HG03520 (cell line): ENCODE measurements around the gene CCDC170.
"Not testable (repeated sequence)": the region's sequence is repeated elsewhere in the genome, so short reads cannot be mapped to it uniquely, and the experiment has no call there.

Source experiments
- ATAC-seq: cut with Tn5 transposase; IDR thresholded peaks from one replicate; pipeline ENCODE4 v1.9.1; 2021; ENCODE audit warnings: mild to moderate bottlenecking, moderate library complexity; ENCODE audit not compliant: unreplicated experiment

The CCDC170 gene, protein sequence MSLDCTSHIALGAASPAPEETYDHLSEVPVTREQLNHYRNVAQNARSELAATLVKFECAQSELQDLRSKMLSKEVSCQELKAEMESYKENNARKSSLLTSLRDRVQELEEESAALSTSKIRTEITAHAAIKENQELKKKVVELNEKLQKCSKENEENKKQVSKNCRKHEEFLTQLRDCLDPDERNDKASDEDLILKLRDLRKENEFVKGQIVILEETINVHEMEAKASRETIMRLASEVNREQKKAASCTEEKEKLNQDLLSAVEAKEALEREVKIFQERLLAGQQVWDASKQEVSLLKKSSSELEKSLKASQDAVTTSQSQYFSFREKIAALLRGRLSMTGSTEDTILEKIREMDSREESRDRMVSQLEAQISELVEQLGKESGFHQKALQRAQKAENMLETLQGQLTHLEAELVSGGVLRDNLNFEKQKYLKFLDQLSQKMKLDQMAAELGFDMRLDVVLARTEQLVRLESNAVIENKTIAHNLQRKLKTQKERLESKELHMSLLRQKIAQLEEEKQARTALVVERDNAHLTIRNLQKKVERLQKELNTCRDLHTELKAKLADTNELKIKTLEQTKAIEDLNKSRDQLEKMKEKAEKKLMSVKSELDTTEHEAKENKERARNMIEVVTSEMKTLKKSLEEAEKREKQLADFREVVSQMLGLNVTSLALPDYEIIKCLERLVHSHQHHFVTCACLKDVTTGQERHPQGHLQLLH

DNA sequence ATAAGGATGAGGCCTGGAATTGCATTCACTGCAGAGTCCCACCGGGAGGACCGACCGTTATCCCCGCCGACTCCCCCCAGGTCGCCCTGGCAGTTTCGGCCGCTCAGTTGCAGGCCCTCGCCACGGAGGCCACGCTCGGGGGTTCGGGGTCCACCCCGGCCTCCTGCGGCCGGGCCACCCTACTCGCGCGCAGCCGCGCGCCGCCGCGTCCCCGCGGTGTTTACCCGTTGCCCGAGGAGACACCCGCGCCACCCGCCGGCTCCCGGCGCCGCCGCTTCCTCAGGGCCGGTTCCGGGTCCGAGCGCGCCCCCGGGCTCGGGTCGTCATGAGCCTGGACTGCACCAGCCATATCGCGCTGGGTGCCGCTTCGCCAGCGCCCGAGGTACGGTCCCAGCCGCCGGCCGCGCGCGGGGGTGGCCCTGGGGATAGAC, at the start of gene CCDC170:
TSS of gene CCDC170 (plus strand) at position 214 of the 431 bp plus-strand sequence. CDS start at position 326, 112 bp downstream.
- ATAC-seq, result no peak

DNA sequence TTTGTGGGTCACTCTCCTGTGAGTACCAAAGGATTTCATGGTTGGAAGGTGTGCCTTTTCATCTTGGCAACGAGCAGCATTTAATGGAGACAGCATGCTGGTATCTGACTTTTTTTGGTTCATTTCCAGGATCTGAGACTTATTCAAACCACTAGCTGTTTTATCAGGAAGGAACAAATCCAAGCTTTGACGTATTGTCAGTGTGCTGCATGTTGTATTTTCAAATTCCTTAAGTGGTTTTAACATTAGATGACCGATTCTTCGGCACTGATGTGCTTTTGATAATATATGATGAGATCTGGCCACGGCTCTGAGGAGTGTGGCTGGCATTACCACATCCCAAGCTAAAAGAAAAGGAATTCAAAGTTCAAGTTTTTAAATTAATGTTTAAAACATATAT, 48.3 kb upstream of the CCDC170 start:
- no peak for ATAC-seq

DNA sequence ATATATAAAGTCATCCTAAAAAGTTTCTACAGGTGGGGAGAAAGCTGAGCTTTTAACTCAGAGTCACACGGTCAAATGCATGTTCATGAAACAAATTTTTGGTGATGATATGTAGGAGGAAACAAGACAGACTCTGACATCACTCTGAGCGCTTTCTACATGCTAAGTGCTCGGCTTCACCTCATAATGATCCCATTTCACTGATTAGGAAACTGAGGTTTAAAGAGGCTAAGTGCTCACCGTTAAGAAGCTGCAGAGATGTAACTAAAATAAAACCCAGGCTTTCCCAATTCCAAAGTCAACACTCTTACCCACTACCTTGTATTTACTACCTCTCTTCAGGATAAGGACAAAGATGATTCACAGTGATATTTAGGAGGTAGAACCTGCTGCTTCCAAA, 46.6 kb upstream of the CCDC170 start:
- no peak for ATAC-seq

DNA sequence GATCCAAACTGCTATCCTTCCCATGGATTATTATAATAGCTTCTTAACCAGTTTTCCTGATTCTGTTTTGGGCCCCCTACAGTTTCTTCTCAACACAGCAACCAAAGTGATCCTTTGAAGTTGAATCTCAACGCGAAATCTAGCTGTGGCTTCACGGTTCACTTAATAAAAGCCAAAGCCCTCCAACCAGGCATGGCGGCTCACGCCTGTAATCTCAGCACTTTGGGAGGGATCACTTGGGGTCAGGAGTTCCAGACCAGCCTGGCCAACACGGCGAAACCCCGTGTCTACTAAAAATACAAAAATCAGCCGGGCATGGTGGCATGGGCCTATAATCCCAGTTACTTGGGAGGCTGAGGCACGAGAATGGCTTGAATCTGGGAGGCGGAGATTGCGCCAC, 45.2 kb upstream of the CCDC170 start:
- ATAC-seq, result no peak

DNA sequence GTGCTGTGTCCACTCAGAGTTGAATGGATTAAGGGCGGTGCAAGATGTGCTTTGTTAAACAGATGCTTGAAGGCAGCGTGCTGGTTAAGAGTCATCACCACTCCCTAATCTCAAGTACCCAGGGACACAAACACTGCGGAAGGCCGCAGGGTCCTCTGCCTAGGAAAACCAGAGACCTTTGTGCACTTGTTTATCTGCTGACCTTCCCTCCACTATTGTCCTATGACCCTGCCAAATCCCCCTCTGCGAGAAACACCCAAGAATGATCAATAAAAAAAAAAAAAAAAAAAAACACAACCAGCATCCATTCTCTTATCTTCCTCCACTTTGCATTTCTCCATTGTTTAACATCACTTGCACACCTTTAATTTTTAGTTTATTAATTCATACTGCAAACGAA, 42.9 kb upstream of the CCDC170 start:
- not testable (repeated sequence) for ATAC-seq

DNA sequence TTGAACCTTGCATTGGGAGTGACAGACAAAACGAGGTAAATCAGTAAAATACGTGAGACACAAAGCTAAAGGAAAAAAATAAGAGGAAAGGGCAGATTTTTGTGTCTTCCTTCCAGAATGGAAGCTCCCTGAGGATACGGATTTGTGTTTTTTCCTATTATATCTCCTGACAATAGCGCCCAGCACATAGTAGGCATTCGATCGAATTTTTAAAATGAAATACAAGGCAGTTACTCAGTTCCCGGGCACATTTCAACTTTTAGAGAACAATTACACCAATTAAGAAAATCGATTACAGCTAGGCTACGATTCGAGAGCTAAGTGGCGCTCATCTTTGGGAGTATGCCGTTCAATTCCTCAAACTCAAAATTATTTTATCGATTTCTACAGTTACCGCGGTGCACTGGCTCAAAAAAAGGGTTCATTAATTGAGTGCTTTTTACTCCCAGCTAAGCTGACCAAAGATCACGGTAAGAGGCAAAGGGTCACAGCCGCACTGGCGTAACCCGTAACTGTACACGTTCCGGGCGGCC, 42.3 kb upstream of the CCDC170 start:
- peak; percentile 31 for ATAC-seq

DNA sequence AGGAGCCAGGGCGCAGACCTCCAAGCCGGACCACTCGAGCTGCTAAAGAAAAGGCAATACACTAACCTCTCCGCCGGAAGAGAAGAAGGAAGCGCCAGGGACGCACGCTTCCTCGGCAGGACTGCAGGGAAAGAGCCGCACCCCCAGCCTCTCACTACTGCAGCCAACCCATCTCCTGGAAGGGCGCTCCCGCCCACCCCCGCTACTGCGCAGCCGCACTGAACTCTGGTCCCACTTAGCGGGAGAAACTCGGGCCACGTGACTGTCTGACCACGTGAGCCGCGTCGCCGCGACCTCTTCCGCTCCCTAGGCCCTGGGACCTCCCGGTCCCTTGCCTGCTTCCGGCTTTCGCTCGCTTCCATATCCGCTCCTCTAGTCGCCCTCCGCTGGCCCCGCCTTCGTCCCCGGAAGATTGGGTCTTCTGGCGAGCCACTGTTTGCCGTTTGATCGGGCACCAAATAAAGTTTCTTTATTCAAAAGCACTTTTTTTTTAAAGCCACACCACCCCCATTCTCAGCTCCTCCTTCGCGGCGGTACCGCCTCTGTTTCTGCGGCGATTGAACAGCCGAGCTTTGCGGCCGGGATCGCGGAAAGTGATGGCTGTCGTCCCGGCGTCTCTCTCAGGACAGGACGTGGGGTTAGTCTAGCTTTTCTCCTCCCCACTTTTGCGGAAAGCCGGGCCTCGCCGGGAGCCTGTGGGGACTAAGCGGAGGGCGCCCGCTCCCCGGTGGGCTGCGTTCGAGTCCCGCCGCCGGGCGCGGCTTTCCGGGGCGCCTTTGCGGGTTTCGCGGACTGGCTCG, 41.7 kb upstream of the CCDC170 start, which contains the start of gene RMND1:
TSS of gene RMND1 (minus strand) at position 177 of the 800 bp plus-strand sequence. CDS start 6,315 bp downstream, outside the sequence.
- ATAC-seq, result peak; percentile 97

DNA sequence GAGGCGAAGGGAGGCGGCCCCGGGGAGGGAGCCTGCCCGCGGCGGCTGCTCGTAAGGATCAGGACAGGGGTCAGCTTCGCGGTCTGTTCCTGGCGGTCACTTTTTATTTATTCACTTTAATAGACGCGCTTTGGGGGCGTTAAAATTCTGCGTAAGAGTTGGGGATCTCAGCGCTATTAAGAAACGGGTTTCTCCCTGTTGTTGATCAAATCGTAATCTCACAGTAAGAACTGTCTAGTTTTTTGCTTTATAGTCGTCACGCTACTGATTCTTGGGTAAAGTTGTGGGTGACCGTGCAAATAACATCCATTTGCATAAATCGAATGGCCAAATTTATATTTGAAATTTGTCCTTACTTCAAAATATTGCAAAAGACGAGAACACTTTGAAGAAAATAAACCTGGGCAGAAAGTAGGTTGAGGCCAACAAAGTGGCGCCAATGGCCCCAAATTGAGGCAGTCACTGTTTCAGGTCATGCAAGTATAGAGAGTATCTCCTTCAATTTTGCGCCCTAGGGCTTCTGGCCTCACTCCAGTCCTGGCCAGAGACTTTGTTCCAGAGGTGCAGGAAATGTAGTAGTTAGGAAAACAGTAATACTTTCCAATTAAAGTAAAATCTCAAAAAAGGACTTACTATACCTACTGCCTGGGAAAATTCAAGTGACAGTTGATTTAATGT, 40.9 kb upstream of the CCDC170 start:
- ATAC-seq, result no peak

DNA sequence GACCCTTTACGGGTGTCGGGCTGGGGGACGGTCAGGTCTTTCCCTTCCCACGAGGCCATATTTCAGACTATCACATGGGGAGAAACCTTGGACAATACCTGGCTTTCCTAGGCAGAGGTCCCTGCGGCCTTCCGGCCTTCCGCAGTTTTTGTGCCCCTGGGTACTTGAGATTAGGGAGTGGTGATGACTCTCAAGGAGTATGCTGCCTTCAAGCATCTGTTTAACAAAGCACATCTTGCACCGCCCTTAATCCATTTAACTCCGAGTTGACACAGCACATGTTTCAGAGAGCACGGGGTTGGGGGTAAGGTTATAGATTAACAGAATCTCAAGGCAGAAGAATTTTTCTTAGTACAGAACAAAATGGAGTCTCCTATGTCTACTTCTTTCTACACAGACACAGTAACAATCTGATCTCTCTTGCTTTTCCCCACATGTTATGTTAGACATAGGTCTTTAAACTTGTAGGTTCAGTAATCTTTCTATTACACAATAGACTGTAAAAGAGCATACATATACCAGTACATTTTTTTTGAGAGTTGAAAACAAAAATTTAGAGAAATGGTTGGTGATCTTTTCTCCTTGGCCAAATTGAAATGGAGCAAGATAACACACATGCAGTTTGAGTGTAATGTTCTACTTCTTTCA, 37.9 kb upstream of the CCDC170 start:
- not testable (repeated sequence) for ATAC-seq

DNA sequence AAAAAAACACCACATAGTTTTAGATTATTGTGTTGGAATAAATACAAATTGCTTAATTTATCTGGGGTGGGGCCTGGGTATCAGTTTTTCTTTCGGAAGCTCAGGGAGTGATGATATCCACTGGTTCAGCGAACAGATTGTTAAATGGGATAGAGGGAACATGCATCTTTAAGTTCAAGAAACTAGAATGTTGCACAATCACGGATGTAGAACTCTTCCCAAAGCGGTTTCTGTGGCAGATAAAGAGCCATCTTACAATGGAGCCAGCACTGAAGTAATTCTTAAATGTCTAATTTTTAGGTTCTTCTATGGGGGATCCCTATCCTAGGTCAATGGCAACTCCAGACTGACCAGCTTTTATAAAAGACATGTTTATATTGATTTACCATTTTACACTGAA, 32.1 kb upstream of the CCDC170 start:
- ATAC-seq, result no peak

DNA sequence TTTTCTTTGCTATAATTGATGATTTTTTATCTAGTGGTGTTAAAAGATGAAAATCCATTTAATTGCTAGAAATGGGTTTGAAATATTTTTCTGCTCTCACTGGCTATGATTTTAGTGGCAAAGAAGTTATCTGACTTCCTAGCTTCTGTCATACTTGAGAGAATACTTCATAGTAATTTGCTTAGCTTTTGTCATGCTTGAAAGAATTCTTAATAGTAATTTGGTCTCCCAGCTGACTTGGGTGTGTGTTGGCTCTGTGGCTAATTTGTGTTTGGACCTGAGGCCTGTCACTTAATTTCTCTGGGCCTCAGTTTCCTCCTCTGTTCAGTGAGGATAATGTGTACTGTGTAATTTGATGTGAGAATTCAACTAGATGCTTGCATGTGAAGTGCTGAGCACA, 29.1 kb upstream of the CCDC170 start:
- ATAC-seq, result no peak

DNA sequence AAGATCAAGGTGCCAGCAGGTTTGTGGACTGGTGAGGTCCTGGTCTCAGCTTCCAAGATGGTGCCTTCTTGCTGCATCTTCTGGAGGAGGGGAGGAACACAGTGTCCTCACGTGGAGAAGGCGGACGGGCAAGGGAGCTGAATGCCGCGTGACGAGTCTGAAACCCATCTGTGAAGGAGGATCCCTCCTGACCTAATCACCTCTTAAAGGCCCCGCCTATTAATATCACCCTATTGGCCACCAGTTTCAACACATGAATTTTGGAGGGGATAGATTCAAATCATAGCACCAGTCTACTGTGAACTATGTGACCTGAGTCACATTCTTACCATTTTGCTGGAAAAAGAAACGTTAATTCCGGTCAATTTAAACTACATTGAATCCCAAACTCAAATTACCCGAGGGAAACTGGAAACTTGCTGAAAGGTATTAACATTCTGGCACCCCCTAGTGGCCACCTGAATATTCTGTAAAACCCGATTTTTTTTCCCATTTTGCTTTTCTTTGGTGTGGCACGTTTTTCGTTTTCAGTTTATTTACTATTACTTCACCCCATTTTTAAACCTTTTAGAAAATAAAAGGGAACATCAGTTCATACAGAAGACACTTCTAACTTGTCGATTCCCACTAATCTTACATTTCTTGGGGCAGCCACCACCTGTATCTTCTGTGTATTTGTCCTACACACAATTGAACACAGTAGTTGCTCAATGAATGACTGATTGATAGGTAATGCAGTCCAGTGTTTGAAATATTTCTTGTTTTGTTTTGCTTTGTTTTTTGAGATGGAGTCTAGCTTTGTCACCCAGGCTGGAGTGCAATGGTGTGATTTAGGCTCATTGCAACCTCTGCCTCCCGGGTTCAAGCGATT, 17.9 kb upstream of the CCDC170 start:
- peak; percentile 72 for ATAC-seq

DNA sequence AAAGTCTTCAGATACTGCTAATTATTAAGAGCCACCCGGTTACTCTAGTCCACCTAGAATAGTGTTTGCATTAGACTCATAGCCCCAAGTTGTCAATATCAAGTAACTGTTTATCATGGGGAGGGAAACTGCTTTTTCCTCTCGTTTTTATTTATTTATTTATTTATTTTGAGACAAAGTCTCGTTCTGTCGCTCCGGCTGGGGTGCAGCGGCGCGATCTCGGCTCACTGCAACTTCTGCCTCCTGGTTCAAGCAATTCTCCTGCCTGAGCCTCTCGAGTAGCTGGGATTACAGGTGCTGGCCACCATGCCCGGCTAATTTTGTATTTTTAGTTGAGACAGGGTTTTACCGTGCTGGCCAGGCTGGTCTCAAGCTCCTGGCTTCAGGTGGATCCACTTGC, 16.1 kb upstream of the CCDC170 start:
- ATAC-seq, result no peak

DNA sequence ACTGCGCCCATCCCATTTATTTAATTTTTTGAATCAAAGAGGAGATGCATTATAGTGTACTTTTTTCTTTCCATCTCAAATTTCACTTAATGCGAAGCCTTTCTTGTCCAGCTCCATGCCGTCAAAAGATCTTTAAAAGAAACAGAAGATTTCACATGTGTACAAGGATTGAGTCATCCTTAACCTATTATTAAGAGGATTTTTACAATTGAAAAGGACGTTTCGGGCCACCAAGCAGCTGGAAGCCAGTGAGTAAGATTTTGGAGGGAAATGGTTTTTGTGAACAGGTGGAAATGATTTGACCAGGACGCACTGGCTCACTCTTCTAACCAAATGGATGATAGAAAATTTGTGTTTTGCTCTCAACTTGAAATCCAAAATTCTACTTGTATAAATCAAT, 15.1 kb upstream of the CCDC170 start:
- no peak for ATAC-seq

DNA sequence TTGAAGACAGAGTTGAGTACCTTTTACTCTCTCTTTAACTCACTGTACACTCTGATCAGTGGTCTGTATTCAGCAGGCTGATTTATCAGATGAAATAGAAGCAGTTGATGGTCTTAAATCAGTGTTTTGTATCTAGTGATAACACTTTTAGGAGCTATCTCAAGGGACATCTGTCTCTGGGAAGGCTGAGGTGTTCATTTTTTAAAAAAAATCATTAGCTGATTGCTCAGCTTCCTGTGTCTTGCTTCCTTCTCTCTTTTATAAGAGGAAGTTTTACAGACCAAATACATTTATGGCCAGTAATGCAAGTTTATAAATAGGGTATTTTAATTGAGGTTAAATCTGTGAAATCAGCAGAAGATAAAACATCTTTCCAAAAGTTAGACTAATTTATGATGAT, 12.0 kb upstream of the CCDC170 start:
- no peak for ATAC-seq

DNA sequence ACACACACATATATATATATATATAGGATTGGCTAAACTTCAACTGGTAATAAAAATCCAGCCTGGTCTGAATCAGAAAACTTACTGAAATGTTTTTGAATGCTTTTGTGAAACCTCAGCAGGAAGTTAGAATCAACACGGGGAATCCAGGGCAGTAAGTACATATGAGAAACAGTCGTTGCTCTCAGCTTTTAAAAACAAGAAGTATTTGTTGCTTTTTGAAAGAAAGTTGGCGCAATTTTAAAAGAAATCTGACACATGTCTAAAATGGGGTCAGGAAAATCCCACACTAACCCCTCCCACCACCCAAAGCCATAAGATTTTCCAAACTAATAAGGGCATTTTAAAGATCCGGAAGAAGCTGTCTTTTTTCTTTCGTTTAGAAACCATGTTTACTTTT, 11.5 kb upstream of the CCDC170 start:
- ATAC-seq, result no peak

DNA sequence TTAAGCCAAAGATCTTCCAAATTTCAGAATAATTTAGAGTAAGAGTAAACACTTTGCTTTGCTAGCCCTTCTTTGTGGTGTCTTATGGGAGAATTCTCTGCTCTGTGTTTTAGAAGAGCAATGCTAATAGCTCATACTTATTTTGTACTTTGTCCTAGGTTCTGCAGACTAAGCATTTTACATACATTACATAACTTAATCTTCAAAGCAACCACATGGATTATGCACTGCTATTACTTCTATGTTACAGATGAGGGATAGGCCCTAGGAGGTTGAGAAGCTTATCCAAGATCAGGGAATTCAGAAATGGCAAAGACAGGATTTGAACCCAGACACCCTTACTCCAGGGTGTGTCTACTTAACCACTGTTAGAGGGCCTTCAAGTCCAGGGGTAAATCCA, 9.8 kb upstream of the CCDC170 start:
- ATAC-seq, result no peak

DNA sequence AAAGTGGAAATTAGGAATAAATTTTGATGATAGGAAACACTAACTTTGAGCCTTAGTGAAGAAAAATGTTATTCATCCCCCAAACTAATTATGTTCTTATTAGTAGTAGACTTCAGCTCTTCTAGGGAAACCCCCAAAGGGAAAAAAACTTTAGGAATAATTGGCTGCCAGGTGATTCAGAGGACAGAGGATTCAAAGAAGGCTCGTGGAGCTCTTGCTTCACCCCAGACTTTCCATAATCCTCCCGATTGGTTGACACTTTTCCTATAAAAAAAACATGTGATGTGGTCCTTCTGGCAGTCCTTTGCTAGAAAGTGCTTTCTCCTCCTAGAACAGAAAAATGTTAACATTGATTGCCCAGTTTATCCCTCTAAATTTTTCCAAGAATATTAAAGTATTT, 5.6 kb upstream of the CCDC170 start:
- ATAC-seq, result no peak

DNA sequence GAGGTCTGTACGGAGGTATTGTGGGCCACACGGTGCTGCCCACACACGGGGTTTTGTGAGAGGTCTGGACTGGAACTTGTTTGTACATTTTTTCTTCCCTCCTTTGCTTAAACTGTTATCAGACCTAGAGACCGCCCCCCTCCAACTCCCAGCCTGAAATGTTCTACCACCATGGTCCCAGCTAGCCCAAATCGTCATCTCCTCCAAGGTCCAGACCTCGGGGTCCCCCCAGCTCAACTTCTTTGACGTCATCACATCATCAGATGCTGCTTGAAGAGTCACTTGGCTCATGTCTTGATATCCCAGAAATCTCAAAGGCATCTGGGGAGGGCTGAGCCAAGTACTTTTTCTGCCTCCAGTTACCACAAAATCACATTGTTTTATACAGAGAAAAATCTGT, 2.8 kb upstream of the CCDC170 start:
- no peak for ATAC-seq
